Measurements from ENCODE around the gene FLNC. TPM values are rescaled to one million over a fixed set of nuclear protein-coding genes. Genes with fewer than 3 reads are reported as not detected.

Gene FLNC
- total RNA-seq, 1 experiment from 2014 or later = not detected

DNA sequence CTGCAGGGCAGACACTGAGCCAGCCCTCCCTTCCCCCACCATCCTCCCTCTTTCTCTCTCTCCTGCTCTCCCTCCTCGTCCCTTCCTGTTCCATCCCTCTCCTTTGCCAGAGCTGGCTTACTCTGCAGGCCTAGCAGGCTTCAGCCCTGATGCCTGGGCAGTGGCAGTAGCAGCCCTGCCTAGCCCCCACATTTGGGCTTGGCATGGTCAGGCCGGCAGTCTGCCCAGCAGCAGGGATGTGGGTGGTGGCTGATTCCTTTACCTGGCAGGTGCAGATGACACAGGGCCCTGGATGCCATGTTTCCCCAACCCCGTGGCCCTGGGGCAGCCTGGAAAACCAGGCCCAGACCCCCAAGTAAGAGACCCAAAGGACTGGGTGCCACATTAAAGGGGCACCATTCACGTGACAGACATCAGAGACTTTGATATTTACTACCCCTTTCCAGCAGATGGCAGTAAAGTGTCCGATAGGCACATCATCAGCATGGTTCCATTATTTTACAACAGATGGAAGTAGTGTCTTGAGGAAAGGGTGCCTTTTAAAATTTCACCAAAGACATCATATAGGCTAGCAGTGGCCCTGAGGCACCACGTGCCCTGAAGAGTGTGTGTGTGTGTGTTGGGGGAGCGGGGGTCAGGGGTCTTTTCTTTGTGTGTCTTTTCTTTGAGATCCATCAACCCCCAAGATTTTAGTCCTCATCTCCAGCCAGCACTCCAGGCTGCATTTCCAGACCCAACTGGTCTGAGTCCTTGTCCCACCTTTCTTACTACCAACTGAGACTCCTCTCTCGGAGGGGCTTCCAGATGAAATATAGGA is 74.4 kb downstream of the FLNC start:
- no peak overlapping the region for H2AFZ ChIP-seq (ENCODE audit: low read length)
- no peaks in the 10 kb centered on the region for H3K79me2 ChIP-seq (ENCODE audit: low read length)
- no peaks in the 10 kb centered on the region for H3K27me3 ChIP-seq (ENCODE audit: low read length)
- no peaks in the 10 kb centered on the region for H3K9me3 ChIP-seq (ENCODE audit: low read length)
- no peaks in the 10 kb centered on the region for H3K4me1 ChIP-seq (ENCODE audit: low read length)
- H3K27ac ChIP-seq (ENCODE audit: low read length) = no peak overlapping the region
- H3K9ac ChIP-seq (ENCODE audit: low read length) = no peak overlapping the region
- H4K20me1 ChIP-seq (ENCODE audit: insufficient read depth, low read depth, low read length) = no peaks in the 10 kb centered on the region
- no peaks in the 10 kb centered on the region for H3K9me2 ChIP-seq (replicated peaks; ENCODE audit: insufficient read depth, low read length)
- no peak overlapping the region for H3K4me2 ChIP-seq (ENCODE audit: low read depth, low read length, poor library complexity, severe bottlenecking)
- no peak overlapping the region for H3K4me3 ChIP-seq (ENCODE audit: low read length)
- no peaks in the 10 kb centered on the region for H3K36me3 ChIP-seq (ENCODE audit: insufficient read depth, low read length)
- DNase-seq = peak; percentile 88

DNA sequence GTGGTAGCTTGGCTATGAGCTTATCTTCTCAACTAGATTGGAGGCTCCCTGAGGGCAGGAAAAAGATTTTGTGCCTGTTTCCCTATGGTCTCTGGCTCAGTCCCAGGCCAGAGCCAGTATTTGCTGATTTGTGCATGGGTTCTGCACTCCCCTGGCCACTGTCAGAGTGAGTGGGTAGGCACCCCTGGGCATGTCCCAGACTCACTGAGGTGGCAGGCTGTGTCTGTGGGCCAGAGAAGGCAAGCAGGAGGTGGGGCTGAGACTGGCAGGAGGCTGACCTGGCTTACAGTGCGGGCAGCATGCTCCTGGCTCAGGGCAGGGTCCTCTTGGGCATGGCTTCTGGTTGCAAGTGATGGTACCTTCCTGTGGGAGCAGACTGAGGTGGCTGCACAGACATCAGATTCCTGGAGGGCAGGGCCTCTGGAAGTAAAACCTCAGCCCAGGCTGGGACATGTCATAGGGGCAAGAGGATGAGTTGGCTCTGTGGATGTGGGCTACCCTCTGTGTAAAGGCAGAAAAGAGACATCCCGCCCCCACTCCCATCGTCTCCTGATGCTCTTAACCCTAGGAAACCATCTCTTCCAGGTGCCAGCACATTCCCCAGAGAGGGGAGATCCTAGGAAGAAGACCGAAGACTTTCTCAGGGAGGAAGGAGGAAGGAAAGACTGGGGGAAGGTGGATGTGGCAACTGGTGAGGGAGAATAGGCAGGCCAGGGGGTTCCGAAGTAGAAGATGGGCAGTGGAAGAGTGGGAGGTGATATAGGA is 76.0 kb downstream of the FLNC start:
- no peaks in the 10 kb centered on the region for H3K27me3 ChIP-seq (ENCODE audit: low read length)
- no peaks in the 10 kb centered on the region for H3K79me2 ChIP-seq (ENCODE audit: low read length)
- no peaks in the 10 kb centered on the region for H3K9me2 ChIP-seq (replicated peaks; ENCODE audit: insufficient read depth, low read length)
- H3K9me3 ChIP-seq (ENCODE audit: low read length) = no peaks in the 10 kb centered on the region
- DNase-seq = no peak
- H4K20me1 ChIP-seq (ENCODE audit: insufficient read depth, low read depth, low read length) = no peaks in the 10 kb centered on the region
- H2AFZ ChIP-seq (ENCODE audit: low read length) = no peak overlapping the region
- H3K4me1 ChIP-seq (ENCODE audit: low read length) = no peaks in the 10 kb centered on the region
- no peak overlapping the region for H3K9ac ChIP-seq (ENCODE audit: low read length)
- no peak overlapping the region for H3K4me2 ChIP-seq (ENCODE audit: low read depth, low read length, poor library complexity, severe bottlenecking)
- H3K4me3 ChIP-seq (ENCODE audit: low read length) = no peak overlapping the region
- no peaks in the 10 kb centered on the region for H3K36me3 ChIP-seq (ENCODE audit: insufficient read depth, low read length)
- no peak overlapping the region for H3K27ac ChIP-seq (ENCODE audit: low read length)

- Histone ChIP-seq H3K27ac (ENCODE audit: low read length) (no peak overlapping the region), H3K9ac (ENCODE audit: low read length) (no peak overlapping the region), H4K20me1 (ENCODE audit: insufficient read depth, low read depth, low read length) (no peaks in the 10 kb centered on the region), H3K79me2 (ENCODE audit: low read length) (no peaks in the 10 kb centered on the region), H3K9me2 (replicated peaks; ENCODE audit: insufficient read depth, low read length) (no peaks in the 10 kb centered on the region), H3K27me3 (ENCODE audit: low read length) (no peaks in the 10 kb centered on the region), H3K4me1 (ENCODE audit: low read length) (no peaks in the 10 kb centered on the region), H3K9me3 (ENCODE audit: low read length) (no peaks in the 10 kb centered on the region), H2AFZ (ENCODE audit: low read length) (no peak overlapping the region), H3K36me3 (ENCODE audit: insufficient read depth, low read length) (no peaks in the 10 kb centered on the region), H3K4me2 (ENCODE audit: low read depth, low read length, poor library complexity, severe bottlenecking) (no peak overlapping the region), H3K4me3 (ENCODE audit: low read length) (no peak overlapping the region)
- peak; percentile 49 for DNase-seq
Measured at GRCh38 chr7:128906766-128907559, 76.8 kb downstream of the FLNC start.

Other genes starting within 250 kb of the FLNC start
- gene GARIN1A, start 158.1 kb upstream of the FLNC start, total RNA-seq (2014; rRNA removed; shearing (Covaris generic); ENCODE audit: low replicate concordance) = 1.1 and 1.8 TPM in 2 replicates
- gene CALU, start 91.0 kb upstream of the FLNC start, total RNA-seq (2014; rRNA removed; shearing (Covaris generic); ENCODE audit: low replicate concordance) = 33.3 and 42.1 TPM in 2 replicates
- not detected in 2 replicates for gene OPN1SW, start 54.6 kb upstream of the FLNC start, total RNA-seq (2014; rRNA removed; shearing (Covaris generic); ENCODE audit: low replicate concordance)
- gene CCDC136, start 38.4 kb upstream of the FLNC start, total RNA-seq (2014; rRNA removed; shearing (Covaris generic); ENCODE audit: low replicate concordance) = 25.9 and 32.5 TPM in 2 replicates
- gene ATP6V1F, start 32.5 kb downstream of the FLNC start, total RNA-seq (2014; rRNA removed; shearing (Covaris generic); ENCODE audit: low replicate concordance) = 184 and 208 TPM in 2 replicates
- gene KCP, start 80.3 kb downstream of the FLNC start, total RNA-seq (2014; rRNA removed; shearing (Covaris generic); ENCODE audit: low replicate concordance) = 1.6 and 11.7 TPM in 2 replicates
- 7.8 and 11.5 TPM in 2 replicates for gene IRF5, start 107.5 kb downstream of the FLNC start, total RNA-seq (2014; rRNA removed; shearing (Covaris generic); ENCODE audit: low replicate concordance)
- 54.0 and 57.0 TPM in 2 replicates for gene TNPO3, start 224.7 kb downstream of the FLNC start, total RNA-seq (2014; rRNA removed; shearing (Covaris generic); ENCODE audit: low replicate concordance)